Endothelial cell of umbilical vein (primary cell): ENCODE data around the gene THAP4. TPM values are rescaled to one million over a fixed set of nuclear protein-coding genes. Genes with fewer than 3 reads are reported as not detected.

Experiments
- BruUV-seq: library from RNA; stranded (reverse); fragments of 400-500 nt; replicated peaks from 2 replicates; lab custom pipeline; 2021; lab: Mats Ljungman, UMichigan
- CTCF ChIA-PET: fragments of 300-600, 350-600 bp; sonication (Branson Sonifier 250); formaldehyde crosslinking; loops from one replicate; lab custom pipeline; 2021; ENCODE audit warnings: antibody characterized with exemption, inconsistent platforms; lab: Charles Lee
- POLR2A ChIA-PET: fragments of 300-600, 350-600 bp; sonication (Branson Sonifier 250); formaldehyde crosslinking; loops from one replicate; lab custom pipeline; 2021; ENCODE audit warnings: antibody characterized with exemption, inconsistent platforms; lab: Charles Lee
- DNase-seq: peaks from one replicate; pipeline ENCODE4 v3.0.0-alpha.2; 2011; ENCODE audit warnings: low read depth, low spot score
- FAIRE-seq: peaks from 2 replicates; lab custom pipeline; 2011; peaks lifted over from hg19 to GRCh38; lab: Jason Lieb, UNC
- H2AFZ ChIP-seq: 2 replicates; pipeline ENCODE4 v1.6.0; 2012; ENCODE audit warnings: low read depth, low read length, control low read depth, inconsistent platforms
- H3K27ac ChIP-seq: 2 replicates; pipeline ENCODE4 v1.5.1; 2011; ENCODE audit warnings: low read depth, mild to moderate bottlenecking, control low read depth, low read length, moderate library complexity; ENCODE audit not compliant: insufficient read depth
- H3K27me3 ChIP-seq, 2 experiments: 2 replicates each; pipeline versions ENCODE4 v1.6.0 to v1.6.1; 2011; ENCODE audit warnings: low read length in 2 of 2, mixed read lengths in 1 of 2; ENCODE audit not compliant: control insufficient read depth in 2 of 2, insufficient read depth in 2 of 2
- H3K36me3 ChIP-seq, 2 experiments: 2 replicates in 1 of 2; 3 replicates in 1 of 2; pipeline ENCODE4 v1.5.1; 2011; ENCODE audit warnings: low read length in 2 of 2, mild to moderate bottlenecking in 1 of 2, moderate library complexity in 1 of 2; ENCODE audit not compliant: control insufficient read depth in 2 of 2, insufficient read depth in 2 of 2; ENCODE audit errors: extremely low read depth in 1 of 2
- H3K4me1 ChIP-seq: 3 replicates; pipeline ENCODE4 v1.5.1; 2011; ENCODE audit warnings: mild to moderate bottlenecking, low read length; ENCODE audit not compliant: control insufficient read depth, insufficient read depth; ENCODE audit errors: extremely low read depth
- H3K4me2 ChIP-seq: 2 replicates; pipeline ENCODE4 v1.6.1; 2011; ENCODE audit warnings: low read length, control low read depth, mixed read lengths; ENCODE audit not compliant: insufficient read depth
- H3K4me3 ChIP-seq, 3 experiments: fragments of 200-600 bp in 1 of 3; sonication (generic), shearing (Covaris generic) in 1 of 3; replicated peaks in 1 of 3; 2 replicates each; pipeline ENCODE4 v1.5.1; 2011 to 2016; ENCODE audit warnings: control low read depth in 3 of 3, low read length in 3 of 3, mild to moderate bottlenecking in 2 of 3, inconsistent platforms in 1 of 3, low read depth in 1 of 3, moderate library complexity in 1 of 3; ENCODE audit not compliant: insufficient read depth in 1 of 3
- H3K79me2 ChIP-seq: 2 replicates; pipeline ENCODE4 v1.6.0; 2012; ENCODE audit warnings: low read length, inconsistent platforms; ENCODE audit not compliant: control insufficient read depth, insufficient read depth
- H3K9ac ChIP-seq: replicated peaks from 2 replicates; pipeline ENCODE3; 2011; ENCODE audit warnings: low read length, control low read depth; ENCODE audit not compliant: insufficient read depth; ENCODE audit errors: extremely low read depth
- H3K9me1 ChIP-seq: replicated peaks from 3 replicates; pipeline ENCODE4 v1.6.0; 2011; ENCODE audit warnings: mild to moderate bottlenecking, low read length; ENCODE audit not compliant: control insufficient read depth, insufficient read depth; ENCODE audit errors: extremely low read depth
- H3K9me3 ChIP-seq: replicated peaks from 2 replicates; pipeline ENCODE4 v1.5.1; 2012; ENCODE audit warnings: low read length, inconsistent platforms; ENCODE audit not compliant: control insufficient read depth, insufficient read depth
- H4K20me1 ChIP-seq: replicated peaks from 2 replicates; pipeline ENCODE3; 2011; ENCODE audit warnings: mild to moderate bottlenecking, low read length; ENCODE audit not compliant: control insufficient read depth, insufficient read depth; ENCODE audit errors: extremely low read depth
- CTCF ChIP-seq, 2 donors: IDR thresholded peaks; 1 replicate in 1 of 2; 2 replicates in 1 of 2; pipeline ENCODE4 v1.5.1; 2011; ENCODE audit warnings: low read length in 2 of 2, mild to moderate bottlenecking in 2 of 2, moderate library complexity in 2 of 2, control low read depth in 1 of 2, inconsistent platforms in 1 of 2, low read depth in 1 of 2; ENCODE audit not compliant: insufficient read depth in 1 of 2; ENCODE audit errors: extremely low read depth in 1 of 2
- EZH2 ChIP-seq: IDR thresholded peaks from 2 replicates; pipeline ENCODE4 v1.6.1; 2012; ENCODE audit warnings: borderline replicate concordance, low read depth, mild to moderate bottlenecking, moderate library complexity, low read length, inconsistent platforms; ENCODE audit not compliant: severe bottlenecking
- FOS ChIP-seq: IDR thresholded peaks from 2 replicates; pipeline ENCODE4 v1.6.1; 2011; ENCODE audit warnings: mild to moderate bottlenecking, low read length, moderate library complexity, borderline replicate concordance; ENCODE audit not compliant: insufficient read depth
- GATA2 ChIP-seq: IDR thresholded peaks from 2 replicates; pipeline ENCODE4 v1.7.0; 2011; ENCODE audit warnings: low read depth, mild to moderate bottlenecking, moderate library complexity, mixed read lengths, low read length; ENCODE audit not compliant: insufficient read length, insufficient read depth
- JUN ChIP-seq: IDR thresholded peaks from 2 replicates; pipeline ENCODE4 v1.6.1; 2011; ENCODE audit warnings: borderline replicate concordance, low read depth; ENCODE audit not compliant: insufficient read length, insufficient read depth
- MAX ChIP-seq: IDR thresholded peaks from 2 replicates; pipeline ENCODE4 v1.6.1; 2011; ENCODE audit not compliant: insufficient read depth, insufficient read length
- MYC ChIP-seq: IDR thresholded peaks from one replicate; pipeline ENCODE4 v1.6.1; 2011; ENCODE audit warnings: mild to moderate bottlenecking, low read depth, low read length
- POLR2A ChIP-seq: IDR thresholded peaks from 2 replicates; pipeline ENCODE4 v1.6.1; 2012; ENCODE audit warnings: low read depth, mild to moderate bottlenecking, control low read depth, low read length
- POLR2AphosphoS5 ChIP-seq: IDR thresholded peaks from 2 replicates; pipeline ENCODE4 v1.6.1; 2012; ENCODE audit warnings: low read depth, mild to moderate bottlenecking, control low read depth, low read length, moderate library complexity; ENCODE audit not compliant: insufficient read depth
- dilution Hi-C: fragments of 300-500 bp; cut with MboI; formaldehyde crosslinking; loops from one replicate; pipeline ENCODE4 v1.15.0; 2019; ENCODE audit warnings: low sequenced_read_pairs; ENCODE audit not compliant: extremely low pct_ligation_motif_present
- intact Hi-C: fragments of 100-400 bp; cut with micrococcal nuclease; formaldehyde crosslinking; loops from one replicate; pipeline ENCODE4 v1.10.0; 2022
- polyA plus RNA-seq, 4 experiments: library from polyadenylated mRNA; depleted of rRNA in 3 of 4; stranded (reverse) in 3 of 4; unstranded in 1 of 4; fragments of >200 nt; gene quantifications; 2 replicates each; pipeline versions ENCODE4 v1.2.1 to v1.2.3, GENCODE V29; 2011 to 2012; ENCODE audit warnings: missing spikeins in 1 of 4
- total RNA-seq: library from RNA; stranded (reverse); gene quantifications from 2 replicates; pipeline ENCODE4 v1.2.3, GENCODE V29; 2021

THAP4 gene
- total and polyA plus RNA-seq, 2 donors (not counting 3 experiments of a cell fraction or from before 2014, with no cell fraction given): 45.4 to 47.4 TPM

- POLR2A ChIA-PET: no interaction called here
- peaks cover 6% of the 10 kb centered on the region for H3K79me2 ChIP-seq
- H3K4me3 ChIP-seq: no peak overlapping the region
- intact Hi-C loops: no loop called here
- no peak overlapping the region for H3K27ac ChIP-seq
- H4K20me1 ChIP-seq: no peaks in the 10 kb centered on the region
- no TSS peak for BruUV-seq
- H3K9me1 ChIP-seq: no peaks in the 10 kb centered on the region
- FAIRE-seq (no peak), DNase-seq (no peak)
- H3K27me3 ChIP-seq: no peaks in the 10 kb centered on the region
- CTCF ChIA-PET: no interaction called here
- H3K9ac ChIP-seq: no peak overlapping the region
- H3K4me2 ChIP-seq: no peak overlapping the region
- H3K36me3 ChIP-seq: peaks cover 0 to 12% of the 10 kb centered on the region in 2 experiments
- H3K9me3 ChIP-seq: no peaks in the 10 kb centered on the region
- peaks cover 5% of the 10 kb centered on the region for H3K4me1 ChIP-seq
- dilution Hi-C loops: no loop called here
- H2AFZ ChIP-seq: no peak overlapping the region
- TF ChIP-seq MAX: no peak
- TF ChIP-seq POLR2A: no peak
- no peak for TF ChIP-seq GATA2
- no peak for TF ChIP-seq JUN
Measured at GRCh38 chr2:241607162-241607885, 29.6 kb downstream of the THAP4 start.

- TF ChIP-seq CTCF (IDR thresholded peaks at IDR 0.05; ENCODE audit: extremely low read depth in 1 of 2, insufficient read depth in 1 of 2, low read depth in 1 of 2, low read length in 2 of 2) (no peak), FOS (no peak), GATA2 (no peak), EZH2 (no peak), POLR2AphosphoS5 (no peak), JUN (no peak), MAX (no peak), POLR2A (no peak), MYC (no peak)
- POLR2A ChIA-PET: no interaction called here
- Histone ChIP-seq H4K20me1 (no peaks in the 10 kb centered on the region), H3K9me3 (no peaks in the 10 kb centered on the region), H3K36me3 (peaks cover 5 to 18% of the 10 kb centered on the region in 2 experiments), H3K9ac (no peak overlapping the region), H3K9me1 (no peaks in the 10 kb centered on the region), H3K27ac (no peak overlapping the region), H3K79me2 (peaks cover 6% of the 10 kb centered on the region), H3K4me3 (no peak overlapping the region), H3K4me2 (no peak overlapping the region), H2AFZ (no peak overlapping the region), H3K27me3 (no peaks in the 10 kb centered on the region), H3K4me1 (peaks cover 5% of the 10 kb centered on the region)
- dilution Hi-C loops: no loop called here
- DNase-seq: no peak
- no peak for FAIRE-seq
- no TSS peak for BruUV-seq
- CTCF ChIA-PET: interaction anchor here (1.2 kb wide), 1 partner anchor 12 kb away, joined by 5 read pairs; no protein-coding TSS in a partner anchor
- intact Hi-C loops: no loop called here
Measured at GRCh38 chr2:241606186-241606585, 30.8 kb downstream of the THAP4 start.
